Large intestine (tissue), 3 donors: ENCODE data around the gene UPK2. TPM values are rescaled to one million over a fixed set of nuclear protein-coding genes. Genes with fewer than 3 reads are reported as not detected.
A peak's percentile ranks its signal among the peaks of the same experiment; 100 is the strongest.

Experiments
- DNase-seq, 2 donors: peaks; one replicate each; pipeline versions ENCODE4 v3.0.0 to v3.0.0-alpha.2; 2013
- H3K27ac ChIP-seq: one replicate; pipeline ENCODE4 v1.5.1; 2013; ENCODE audit warnings: low read length
- H3K27me3 ChIP-seq: 2 replicates; pipeline ENCODE4 v1.6.1; 2013; ENCODE audit warnings: low read length; ENCODE audit not compliant: control insufficient read depth, insufficient read depth
- H3K36me3 ChIP-seq: 2 replicates; pipeline ENCODE4 v1.6.1; 2013; ENCODE audit warnings: low read length; ENCODE audit not compliant: control insufficient read depth, insufficient read depth
- H3K4me1 ChIP-seq: one replicate; pipeline ENCODE4 v1.6.1; 2013; ENCODE audit warnings: low read length; ENCODE audit not compliant: control insufficient read depth, insufficient read depth
- H3K4me3 ChIP-seq: one replicate; pipeline ENCODE4 v1.5.1; 2013; ENCODE audit warnings: low read length
- H3K9me3 ChIP-seq: one replicate; pipeline ENCODE4 v1.6.1; 2013; ENCODE audit warnings: mild to moderate bottlenecking, low read depth, low read length, moderate library complexity; ENCODE audit not compliant: control insufficient read depth
- WGBS: methylation state at CpG from one replicate; pipeline ENCODE4 v1.1.5; 2013; ENCODE audit warnings: low lambda C conversion rate; ENCODE audit not compliant: insufficient coverage; 5-methylcytosine and 5-hydroxymethylcytosine counted together
- polyA plus RNA-seq: library from polyadenylated mRNA; unstranded; fragments of 120-200 nt; gene quantifications from one replicate; pipeline ENCODE4 v1.2.1, GENCODE V29; 2013

Gene UPK2
- polyA plus RNA-seq, 1 donor = 0.10 TPM

DNA sequence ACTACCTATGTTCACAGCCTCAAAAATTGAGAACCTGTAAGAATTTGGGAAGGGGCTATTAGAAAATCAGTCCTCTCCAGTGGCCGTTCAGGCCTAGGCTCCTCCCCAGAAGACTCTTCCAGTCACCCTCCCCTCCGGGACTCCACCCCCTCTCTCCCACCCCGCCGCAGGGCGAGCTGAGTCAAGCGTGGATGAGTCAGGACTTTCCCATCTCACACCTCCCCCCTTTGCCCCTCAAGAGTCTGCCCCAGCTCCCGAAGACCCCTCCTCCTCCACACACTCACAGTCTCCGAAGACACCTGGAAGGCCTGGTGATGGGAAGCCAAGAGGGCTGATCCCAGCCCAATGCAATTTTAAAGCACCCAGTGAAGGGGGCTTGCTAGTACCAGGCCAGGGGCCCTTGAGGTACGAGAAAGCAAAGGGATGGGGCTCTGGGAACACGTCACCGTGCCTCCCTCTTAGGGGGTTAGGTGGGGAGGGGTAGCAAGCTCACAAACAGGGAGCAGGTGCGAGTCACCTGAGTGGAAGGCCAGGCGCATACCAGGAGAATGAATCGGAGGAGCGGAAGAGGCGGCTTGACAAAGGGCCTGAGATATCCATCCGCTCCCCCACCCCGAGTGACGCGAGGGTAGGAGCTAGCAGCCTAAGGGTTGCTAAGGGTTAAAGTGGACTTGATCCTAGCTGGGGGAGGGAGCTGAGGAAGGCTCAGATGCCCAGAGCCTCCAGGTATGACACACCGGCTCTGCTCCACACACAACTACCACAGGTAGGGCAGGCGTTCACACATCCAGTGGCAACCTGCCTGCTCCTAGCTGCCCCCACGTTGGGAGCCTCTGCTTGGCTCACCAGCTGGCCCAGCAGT is 44.0 kb upstream of the UPK2 start:
- no peak overlapping the region for H3K4me3 ChIP-seq

DNA sequence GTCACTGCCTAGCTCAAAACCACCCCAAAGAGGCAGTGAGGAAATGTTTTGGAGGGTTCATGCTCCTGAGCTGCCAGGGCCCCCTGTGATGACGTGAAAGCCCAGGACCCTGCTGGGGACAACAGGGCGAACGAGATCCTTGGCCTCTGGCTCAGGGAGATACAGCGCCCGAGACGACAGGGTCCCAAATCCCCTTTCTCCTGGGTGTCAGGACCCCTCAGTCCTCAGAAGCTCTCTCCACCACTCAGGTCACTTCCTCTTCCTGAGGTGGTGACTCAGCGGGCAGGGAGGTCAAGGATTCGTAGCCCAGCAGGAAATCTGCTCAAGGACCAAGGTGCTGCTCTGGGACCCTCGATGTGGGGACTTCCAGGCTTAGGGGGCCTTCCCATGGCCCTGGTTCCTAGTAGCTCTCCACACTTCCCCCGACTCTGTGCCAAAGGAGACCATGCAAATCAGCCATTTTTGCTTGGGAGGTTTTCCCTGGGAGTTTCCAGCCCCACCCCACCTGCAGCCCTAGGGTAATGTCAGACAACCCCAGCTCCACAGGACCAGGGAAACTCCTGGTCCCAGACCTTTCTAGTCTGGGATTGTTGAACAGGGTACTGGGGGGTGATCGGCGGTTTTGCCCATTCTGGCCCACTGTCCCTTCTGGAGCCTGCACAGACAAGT is 43.2 kb upstream of the UPK2 start:
- WGBS = no CpG with 5 or more reads among the region's 12 CpGs
- DNase-seq = peak in 1 of 2 donors; percentile 46

More for the DNA sequence above, 44.0 kb upstream of the UPK2 start:
- DNase-seq = peak; percentile 87 to 94
- Histone ChIP-seq H3K36me3 (peaks cover 15% of the 10 kb centered on the region), H3K4me1 (peaks cover 93% of the 10 kb centered on the region), H3K9me3 (no peaks in the 10 kb centered on the region), H3K27ac (peak overlapping the region; percentile 91), H3K27me3 (no peaks in the 10 kb centered on the region)
- 0% methylated on average over 1 of the region's 23 CpGs for WGBS

DNA sequence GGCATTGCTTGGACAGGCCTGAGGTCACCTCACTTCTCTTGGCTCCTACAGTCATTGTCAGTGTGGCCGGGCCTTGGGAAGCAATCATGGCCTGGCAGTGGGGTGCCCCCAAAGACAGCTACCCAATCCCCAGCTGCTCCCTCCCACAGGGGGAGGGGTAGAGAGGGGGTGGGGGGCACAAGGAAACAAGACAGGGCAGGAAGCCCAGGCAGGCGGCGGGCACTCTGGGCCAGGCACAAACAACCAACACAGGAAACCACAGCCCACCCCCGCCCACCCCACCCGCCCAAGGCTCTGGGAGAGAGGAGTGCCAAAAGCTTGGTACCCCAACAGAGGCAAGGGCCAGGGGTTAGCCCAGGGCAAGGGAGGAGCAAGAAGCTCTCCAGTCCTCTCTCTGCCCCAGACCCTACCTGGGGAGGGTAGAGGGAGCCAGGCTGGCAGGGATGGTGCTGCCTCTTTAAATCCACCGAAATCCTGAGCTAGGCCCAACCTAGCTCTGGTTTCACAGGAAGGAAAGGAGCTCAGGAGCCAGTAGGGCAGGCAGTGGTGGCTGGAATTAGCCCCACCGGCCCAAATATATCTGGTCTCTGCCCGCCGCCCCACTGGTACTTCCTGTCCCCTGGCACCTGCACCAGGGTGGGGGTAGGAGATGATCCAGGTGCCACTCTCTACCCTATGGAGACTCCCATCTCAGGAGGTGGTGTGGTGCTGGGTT is 42.5 kb upstream of the UPK2 start:
- Histone ChIP-seq H3K9me3 (no peaks in the 10 kb centered on the region), H3K27me3 (no peaks in the 10 kb centered on the region), H3K27ac (peak overlapping the region; percentile 91), H3K4me3 (no peak overlapping the region), H3K4me1 (peaks cover 92% of the 10 kb centered on the region), H3K36me3 (peaks cover 3% of the 10 kb centered on the region)
- WGBS = no CpG with 5 or more reads among the region's 9 CpGs
- no peak for DNase-seq

More for the DNA sequence above, 43.2 kb upstream of the UPK2 start:
- Histone ChIP-seq H3K9me3 (no peaks in the 10 kb centered on the region), H3K36me3 (peaks cover 7% of the 10 kb centered on the region), H3K27ac (peak overlapping the region; percentile 91), H3K4me1 (peaks cover 93% of the 10 kb centered on the region), H3K4me3 (no peak overlapping the region), H3K27me3 (no peaks in the 10 kb centered on the region)

GRCh38 chr11:118914178-118914918 is 41.8 kb upstream of the UPK2 start:
- no peak overlapping the region for H3K4me3 ChIP-seq
- no CpG with 5 or more reads among the region's 15 CpGs for WGBS
- DNase-seq = peak in 1 of 2 donors; percentile 50

GRCh38 chr11:118914987-118915386 is 41.1 kb upstream of the UPK2 start:
- WGBS = no CpG with 5 or more reads among the region's 4 CpGs
- Histone ChIP-seq H3K27me3 (no peaks in the 10 kb centered on the region), H3K4me3 (no peak overlapping the region), H3K4me1 (peaks cover 91% of the 10 kb centered on the region), H3K9me3 (no peaks in the 10 kb centered on the region), H3K27ac (no peak overlapping the region), H3K36me3 (peaks cover 3% of the 10 kb centered on the region)
- no peak for DNase-seq

More at GRCh38 chr11:118914178-118914918, 41.8 kb upstream of the UPK2 start:
- no peaks in the 10 kb centered on the region for H3K9me3 ChIP-seq
- H3K4me1 ChIP-seq = peaks cover 91% of the 10 kb centered on the region
- peaks cover 3% of the 10 kb centered on the region for H3K36me3 ChIP-seq
- H3K27me3 ChIP-seq = no peaks in the 10 kb centered on the region
- H3K27ac ChIP-seq = peak overlapping the region; percentile 91

GRCh38 chr11:118915396-118915795 is 40.7 kb upstream of the UPK2 start:
- peaks cover 3% of the 10 kb centered on the region for H3K36me3 ChIP-seq
- H3K9me3 ChIP-seq = no peaks in the 10 kb centered on the region
- H3K27me3 ChIP-seq = no peaks in the 10 kb centered on the region
- no peak overlapping the region for H3K4me3 ChIP-seq
- WGBS = no CpG with 5 or more reads among the region's 2 CpGs
- H3K4me1 ChIP-seq = peaks cover 93% of the 10 kb centered on the region
- no peak for DNase-seq
- no peak overlapping the region for H3K27ac ChIP-seq

DNA sequence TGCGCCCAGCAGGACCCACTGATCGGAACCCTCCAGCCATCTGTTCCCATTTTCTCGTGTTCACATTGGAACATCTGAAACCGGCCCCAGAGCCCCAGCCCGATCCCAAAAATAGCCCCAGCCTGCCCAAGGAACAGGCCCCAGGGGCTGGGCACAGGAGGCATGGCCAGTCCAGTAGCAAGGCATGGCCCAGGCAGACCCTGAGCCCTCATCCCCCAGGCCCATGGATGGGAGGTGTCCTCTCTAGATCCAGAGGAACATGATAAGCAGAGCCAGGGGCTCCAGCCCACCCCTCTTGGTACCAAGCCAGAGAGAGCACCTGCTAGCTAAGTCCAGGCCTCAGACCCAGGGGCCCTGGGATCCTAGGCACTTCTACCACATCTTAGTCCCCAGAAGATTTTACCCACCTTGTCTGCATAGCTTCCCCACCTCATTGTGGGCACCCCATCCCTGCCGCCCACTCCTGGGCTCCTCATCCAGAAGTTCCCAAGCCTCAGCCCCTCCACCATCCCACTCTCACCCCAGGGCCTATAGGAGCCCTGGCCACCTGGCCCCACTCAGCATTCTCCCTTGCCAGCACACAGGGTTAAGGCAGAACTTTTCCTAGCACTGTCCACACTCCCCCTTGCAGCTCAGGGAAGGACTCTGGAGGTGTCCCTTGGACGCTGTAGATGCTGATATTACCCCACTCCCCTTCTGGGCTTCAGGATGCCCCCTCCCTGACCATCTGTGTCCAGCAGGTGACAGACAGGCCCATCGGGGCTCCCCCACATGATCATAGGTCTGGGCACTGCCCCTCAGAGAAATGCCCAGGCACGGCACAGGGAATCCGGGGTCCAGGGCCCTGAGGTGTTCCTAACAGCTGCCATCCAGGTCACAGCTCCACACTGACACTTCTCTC is 39.9 kb upstream of the UPK2 start:
- H3K27me3 ChIP-seq = no peaks in the 10 kb centered on the region
- H3K36me3 ChIP-seq = peaks cover 3% of the 10 kb centered on the region
- H3K4me1 ChIP-seq = peaks cover 97% of the 10 kb centered on the region
- 80% methylated on average over 1 of the region's 10 CpGs for WGBS
- no peaks in the 10 kb centered on the region for H3K9me3 ChIP-seq
- no peak for DNase-seq
- no peak overlapping the region for H3K4me3 ChIP-seq
- H3K27ac ChIP-seq = peak overlapping the region; percentile 98

- WGBS = 30% methylated on average over 4 of the region's 8 CpGs
- Histone ChIP-seq H3K9me3 (no peaks in the 10 kb centered on the region), H3K27me3 (no peaks in the 10 kb centered on the region), H3K36me3 (peaks cover 3% of the 10 kb centered on the region), H3K4me3 (no peak overlapping the region), H3K27ac (peak overlapping the region; percentile 98), H3K4me1 (peaks cover 97% of the 10 kb centered on the region)
- peak in 1 of 2 donors; percentile 50 for DNase-seq
Measured at GRCh38 chr11:118916842-118917388, 39.2 kb upstream of the UPK2 start.
